CD4-positive, alpha-beta T cell treated with Interleukin-2 at 100 ng/mL for 4 hours (primary cell): ENCODE results near the gene CENPP.

Experiments used
- DNase-seq: peaks from one replicate; pipeline ENCODE4 v3.0.0-alpha.2; 2020; ENCODE audit warnings: low spot score

CENPP gene

GRCh38 chr9:92658611-92659010, 332.9 kb downstream of the CENPP start:
- DNase-seq, result no peak

GRCh38 chr9:92659601-92660000, 333.8 kb downstream of the CENPP start:
- DNase-seq, result no peak

- DNase-seq, result no peak
Measured at GRCh38 chr9:92660266-92660665, 334.5 kb downstream of the CENPP start.

- DNase-seq, result no peak
Measured at GRCh38 chr9:92661127-92661526, 335.4 kb downstream of the CENPP start.

- no peak for DNase-seq
Measured at GRCh38 chr9:92661743-92662142, 336.0 kb downstream of the CENPP start.

- no peak for DNase-seq
Measured at GRCh38 chr9:92663126-92663525, 337.4 kb downstream of the CENPP start.

GRCh38 chr9:92663951-92664350, 338.2 kb downstream of the CENPP start:
- no peak for DNase-seq

GRCh38 chr9:92664394-92665152, 338.8 kb downstream of the CENPP start:
- DNase-seq, result peak; percentile 29

GRCh38 chr9:92665836-92666235, 340.1 kb downstream of the CENPP start:
- DNase-seq, result no peak

GRCh38 chr9:92666236-92666635, 340.5 kb downstream of the CENPP start:
- no peak for DNase-seq

- DNase-seq, result no peak
Measured at GRCh38 chr9:92666912-92667532, 341.3 kb downstream of the CENPP start.

GRCh38 chr9:92668746-92669526, 343.2 kb downstream of the CENPP start:
- DNase-seq, result peak; percentile 8

- no peak for DNase-seq
Measured at GRCh38 chr9:92669527-92669889, 343.8 kb downstream of the CENPP start.
